ENCODE data around the gene WDR83. TPM values are rescaled to one million over a fixed set of nuclear protein-coding genes. Genes with fewer than 3 reads are reported as not detected.
"Not testable (repeated sequence)": the region's sequence is repeated elsewhere in the genome, so short reads cannot be mapped to it uniquely, and the experiment has no call there.

The WDR83 gene
- total and polyA plus RNA-seq, 3 experiments from 2014 or later: 13.1 to 19.9 (median 18.8) TPM

- peaks cover 5 to 73% (median 20%) of the 10 kb centered on the region in 3 donors for H3K36me3 Mint-ChIP-seq
- H3K27me3 ChIP-seq (ENCODE audit: insufficient read depth, low read length, poor library complexity, severe bottlenecking); H3K4me3 Mint-ChIP-seq; H3K27ac ChIP-seq (ENCODE audit: low read depth, low read length); H3K4me3 ChIP-seq (ENCODE audit: low read length); H3K9me3 Mint-ChIP-seq; POLR2A ChIA-PET; H3K27me3 Mint-ChIP-seq; H3K27ac Mint-ChIP-seq; H3K9me3 ChIP-seq (ENCODE audit: low read length); DNase-seq: not testable (repeated sequence)
- CTCF ChIA-PET: interaction anchor here (0.8 to 5.3 kb wide), 10 partner anchors 8 to 170 kb away, joined by 3 to 32 read pairs (median 6); partner anchors contain the start of genes MAN2B1 and WDR83
- H3K36me3 ChIP-seq (ENCODE audit: insufficient read depth, low read length): peaks cover 55% of the 10 kb centered on the region
- peaks cover 16% of the 10 kb centered on the region for H3K4me1 ChIP-seq (ENCODE audit: insufficient read depth, low read length)
- H3K4me1 Mint-ChIP-seq: peaks cover 18 to 39% (median 25%) of the 10 kb centered on the region in 3 donors
Observed at GRCh38 chr19:12678039-12678438, 11.4 kb downstream of the WDR83 start.

- no peak for DNase-seq
- Histone ChIP-seq H3K4me3 (ENCODE audit: low read length) (no peak overlapping the region), H3K27ac (ENCODE audit: low read depth, low read length) (no peak overlapping the region), H3K9me3 (ENCODE audit: low read length) (no peaks in the 10 kb centered on the region), H3K27me3 (ENCODE audit: insufficient read depth, low read length, poor library complexity, severe bottlenecking) (no peaks in the 10 kb centered on the region), H3K4me1 (ENCODE audit: insufficient read depth, low read length) (peaks cover 16% of the 10 kb centered on the region), H3K36me3 (ENCODE audit: insufficient read depth, low read length) (peaks cover 46% of the 10 kb centered on the region)
- no peaks in the 10 kb centered on the region for H3K9me3 Mint-ChIP-seq
- H3K4me1 Mint-ChIP-seq: peaks cover 18 to 37% (median 26%) of the 10 kb centered on the region in 3 donors
- H3K4me3 Mint-ChIP-seq: peak overlapping the region; percentile 34 to 73 (median 63)
- peaks cover 5 to 56% (median 17%) of the 10 kb centered on the region in 3 donors for H3K36me3 Mint-ChIP-seq
- H3K27me3 Mint-ChIP-seq: peaks cover 0 to 4% of the 10 kb centered on the region in 2 donors
- ChIA-PET CTCF (interaction anchor here (0.5 to 5.3 kb wide), 7 partner anchors 8 to 116 kb away, joined by 3 to 32 read pairs (median 3); partner anchors contain the start of genes FBXW9, MAN2B1 and WDR83), POLR2A (interaction anchor here (1.1 kb wide), 1 partner anchor 13 kb away, joined by 3 read pairs; the partner anchor contains the start of genes MAN2B1 and WDR83)
- H3K27ac Mint-ChIP-seq: peak overlapping the region in 4 of 8 donors; percentile 17 to 50 (median 42)
Observed at GRCh38 chr19:12680034-12680433, 13.4 kb downstream of the WDR83 start.

- H3K4me1 ChIP-seq (ENCODE audit: insufficient read depth, low read length): peaks cover 14% of the 10 kb centered on the region
- H3K4me3 ChIP-seq (ENCODE audit: low read length): peak within 1 kb of the TSS; percentile 87
- no peaks in the 10 kb centered on the region for H3K27me3 ChIP-seq (ENCODE audit: insufficient read depth, low read length, poor library complexity, severe bottlenecking)
- H3K27ac ChIP-seq (ENCODE audit: low read depth, low read length): peak within 1 kb of the TSS; percentile 84
- DNase-seq: peak; percentile 84 to 96 (median 91)
- Mint-ChIP-seq H3K4me1 (peaks cover 16 to 34% (median 26%) of the 10 kb centered on the region in 3 donors), H3K27me3 (peaks cover 0 to 4% of the 10 kb centered on the region in 2 donors), H3K4me3 (peak within 1 kb of the TSS; percentile 91 to 98 (median 95)), H3K9me3 (no peaks in the 10 kb centered on the region), H3K36me3 (peaks cover 5 to 43% (median 15%) of the 10 kb centered on the region in 3 donors), H3K27ac (peak within 1 kb of the TSS; percentile 93 to 97 (median 96))
- peaks cover 33% of the 10 kb centered on the region for H3K36me3 ChIP-seq (ENCODE audit: insufficient read depth, low read length)
- CTCF ChIA-PET: interaction anchor here (0.7 to 5.3 kb wide), 8 partner anchors 8 to 76 kb away, joined by 3 to 32 read pairs (median 4); partner anchors contain the start of genes FBXW9, MAN2B1 and WDR83
- POLR2A ChIA-PET: interaction anchor here (0.5 to 1.8 kb wide), 14 partner anchors 10 to 1085 kb away, joined by 3 to 13 read pairs (median 4); partner anchors contain the start of genes FBXW9, TRIR, ZNF490 and ZNF791
- H3K9me3 ChIP-seq (ENCODE audit: low read length): no peaks in the 10 kb centered on the region
Observed at GRCh38 chr19:12681074-12681987, 14.7 kb downstream of the WDR83 start, which contains the start of gene DHPS. DHPS (minus strand) TSS chr19:12681880; CDS start chr19:12681766, 114 bp downstream.

- Mint-ChIP-seq H3K27ac (peak overlapping the region in 1 of 8 donors; percentile 65), H3K4me1 (peaks cover 8 to 11% (median 10%) of the 10 kb centered on the region in 3 donors), H3K4me3 (peak overlapping the region in 2 of 7 donors; percentile 55 to 60), H3K36me3 (peaks cover 5 to 10% (median 5%) of the 10 kb centered on the region in 3 donors), H3K9me3 (no peaks in the 10 kb centered on the region), H3K27me3 (peaks cover 0 to 4% of the 10 kb centered on the region in 2 donors)
- Histone ChIP-seq H3K4me3 (ENCODE audit: low read length) (no peak overlapping the region), H3K36me3 (ENCODE audit: insufficient read depth, low read length) (no peaks in the 10 kb centered on the region), H3K4me1 (ENCODE audit: insufficient read depth, low read length) (no peaks in the 10 kb centered on the region), H3K27ac (ENCODE audit: low read depth, low read length) (no peak overlapping the region), H3K27me3 (ENCODE audit: insufficient read depth, low read length, poor library complexity, severe bottlenecking) (no peaks in the 10 kb centered on the region), H3K9me3 (ENCODE audit: low read length) (no peaks in the 10 kb centered on the region)
- no peak for DNase-seq
- ChIA-PET CTCF (interaction anchor here (0.8 to 1.5 kb wide), 6 partner anchors 9 to 75 kb away, joined by 3 to 6 read pairs (median 4); partner anchors contain the start of gene FBXW9), POLR2A (no interaction called here)
Observed at GRCh38 chr19:12685831-12686230, 19.2 kb downstream of the WDR83 start.

GRCh38 chr19:12687496-12688196 lies 21.0 kb downstream of the WDR83 start, which contains the start of gene GNG14:
GNG14 (plus strand) TSS chr19:12687998; CDS start chr19:12688049, 51 bp downstream.
- no peaks in the 10 kb centered on the region for H3K27me3 ChIP-seq (ENCODE audit: insufficient read depth, low read length, poor library complexity, severe bottlenecking)
- no peak within 1 kb of the TSS for H3K4me3 ChIP-seq (ENCODE audit: low read length)
- Mint-ChIP-seq H3K4me3 (no peak within 1 kb of the TSS), H3K27me3 (no peaks in the 10 kb centered on the region), H3K4me1 (peaks cover 0 to 4% (median 0%) of the 10 kb centered on the region in 3 donors), H3K9me3 (no peaks in the 10 kb centered on the region), H3K27ac (peak within 1 kb of the TSS in 1 of 8 donors; percentile 65), H3K36me3 (peaks cover 0 to 1% (median 0%) of the 10 kb centered on the region in 3 donors)
- CTCF ChIA-PET: no interaction called here
- no peak for DNase-seq
- no peaks in the 10 kb centered on the region for H3K4me1 ChIP-seq (ENCODE audit: insufficient read depth, low read length)
- H3K36me3 ChIP-seq (ENCODE audit: insufficient read depth, low read length): no peaks in the 10 kb centered on the region
- POLR2A ChIA-PET: interaction anchor here (0.5 to 0.6 kb wide), 2 partner anchors 47 to 145 kb away, joined by 3 read pairs; partner anchors contain the start of gene TRIR
- H3K9me3 ChIP-seq (ENCODE audit: low read length): no peaks in the 10 kb centered on the region
- H3K27ac ChIP-seq (ENCODE audit: low read depth, low read length): no peak within 1 kb of the TSS

- no peaks in the 10 kb centered on the region for H3K36me3 ChIP-seq (ENCODE audit: insufficient read depth, low read length)
- Mint-ChIP-seq H3K4me1 (peaks cover 0 to under 1% (median 0%) of the 10 kb centered on the region in 3 donors), H3K27ac (no peak overlapping the region), H3K9me3 (no peaks in the 10 kb centered on the region), H3K4me3 (no peak overlapping the region), H3K36me3 (peaks cover 0 to 1% (median 0%) of the 10 kb centered on the region in 3 donors), H3K27me3 (no peaks in the 10 kb centered on the region)
- H3K4me1 ChIP-seq (ENCODE audit: insufficient read depth, low read length): no peaks in the 10 kb centered on the region
- CTCF ChIA-PET: interaction anchor here (1.0 kb wide), 1 partner anchor 8 kb away, joined by 3 read pairs; no protein-coding TSS in a partner anchor
- no peak overlapping the region for H3K4me3 ChIP-seq (ENCODE audit: low read length)
- POLR2A ChIA-PET: no interaction called here
- H3K27ac ChIP-seq (ENCODE audit: low read depth, low read length): no peak overlapping the region
- H3K9me3 ChIP-seq (ENCODE audit: low read length): no peaks in the 10 kb centered on the region
- H3K27me3 ChIP-seq (ENCODE audit: insufficient read depth, low read length, poor library complexity, severe bottlenecking): no peaks in the 10 kb centered on the region
- DNase-seq: no peak
Observed at GRCh38 chr19:12689012-12689411, 22.4 kb downstream of the WDR83 start.

- Histone ChIP-seq H3K36me3 (ENCODE audit: insufficient read depth, low read length) (no peaks in the 10 kb centered on the region), H3K4me3 (ENCODE audit: low read length) (no peak overlapping the region), H3K27ac (ENCODE audit: low read depth, low read length) (no peak overlapping the region), H3K27me3 (ENCODE audit: insufficient read depth, low read length, poor library complexity, severe bottlenecking) (no peaks in the 10 kb centered on the region), H3K9me3 (ENCODE audit: low read length) (no peaks in the 10 kb centered on the region), H3K4me1 (ENCODE audit: insufficient read depth, low read length) (no peaks in the 10 kb centered on the region)
- Mint-ChIP-seq H3K36me3 (peaks cover 0 to 1% (median 0%) of the 10 kb centered on the region in 3 donors), H3K4me1 (no peaks in the 10 kb centered on the region), H3K9me3 (no peaks in the 10 kb centered on the region), H3K4me3 (no peak overlapping the region), H3K27ac (no peak overlapping the region), H3K27me3 (no peaks in the 10 kb centered on the region)
- no peak for DNase-seq
- CTCF ChIA-PET: interaction anchor here (1.0 kb wide), 1 partner anchor 9 kb away, joined by 3 read pairs; no protein-coding TSS in a partner anchor
- POLR2A ChIA-PET: no interaction called here
Observed at GRCh38 chr19:12689581-12690216, 23.1 kb downstream of the WDR83 start.

All from CD8-positive, alpha-beta memory T cell (primary cell).